Nephron progenitor cell (in vitro differentiated cells): ENCODE measurements around the gene POU2F2.

Experiments
- DNase-seq: peaks from one replicate; pipeline ENCODE4 v3.0.0; 2021
- H3K27ac Mint-ChIP-seq: 2 replicates; pipeline ENCODE4 v1.8.0; 2021; ENCODE audit warnings: mild to moderate bottlenecking, moderate library complexity, mixed read lengths
- H3K27me3 Mint-ChIP-seq: 2 replicates; pipeline ENCODE4 v1.8.0; 2021; ENCODE audit warnings: mild to moderate bottlenecking, low read depth, mixed read lengths; ENCODE audit not compliant: poor library complexity
- H3K36me3 Mint-ChIP-seq: 2 replicates; pipeline ENCODE4 v1.8.0; 2021; ENCODE audit warnings: low read depth, mixed read lengths
- H3K4me1 Mint-ChIP-seq: 2 replicates; pipeline ENCODE4 v1.8.0; 2021; ENCODE audit warnings: mixed read lengths
- H3K4me3 Mint-ChIP-seq: 2 replicates; pipeline ENCODE4 v1.8.0; 2021; ENCODE audit warnings: mild to moderate bottlenecking, moderate library complexity, mixed read lengths
- H3K9me3 Mint-ChIP-seq: 2 replicates; pipeline ENCODE4 v1.8.0; 2021; ENCODE audit warnings: mild to moderate bottlenecking, moderate library complexity, mixed read lengths
- TF ChIP-seq, protein P1 (sequence below): fragments of 200-600 bp; sonication (generic); IDR thresholded peaks from 2 replicates; pipeline ENCODE4 v1.5.0; 2021; ENCODE audit warnings: antibody characterized with exemption

Gene POU2F2

GRCh38 chr19:42159942-42160341 is 27.7 kb upstream of the POU2F2 start:
- H3K9me3 Mint-ChIP-seq = no peaks in the 10 kb centered on the region
- H3K4me1 Mint-ChIP-seq = peaks cover 39% of the 10 kb centered on the region
- TF ChIP-seq, protein P1, sequence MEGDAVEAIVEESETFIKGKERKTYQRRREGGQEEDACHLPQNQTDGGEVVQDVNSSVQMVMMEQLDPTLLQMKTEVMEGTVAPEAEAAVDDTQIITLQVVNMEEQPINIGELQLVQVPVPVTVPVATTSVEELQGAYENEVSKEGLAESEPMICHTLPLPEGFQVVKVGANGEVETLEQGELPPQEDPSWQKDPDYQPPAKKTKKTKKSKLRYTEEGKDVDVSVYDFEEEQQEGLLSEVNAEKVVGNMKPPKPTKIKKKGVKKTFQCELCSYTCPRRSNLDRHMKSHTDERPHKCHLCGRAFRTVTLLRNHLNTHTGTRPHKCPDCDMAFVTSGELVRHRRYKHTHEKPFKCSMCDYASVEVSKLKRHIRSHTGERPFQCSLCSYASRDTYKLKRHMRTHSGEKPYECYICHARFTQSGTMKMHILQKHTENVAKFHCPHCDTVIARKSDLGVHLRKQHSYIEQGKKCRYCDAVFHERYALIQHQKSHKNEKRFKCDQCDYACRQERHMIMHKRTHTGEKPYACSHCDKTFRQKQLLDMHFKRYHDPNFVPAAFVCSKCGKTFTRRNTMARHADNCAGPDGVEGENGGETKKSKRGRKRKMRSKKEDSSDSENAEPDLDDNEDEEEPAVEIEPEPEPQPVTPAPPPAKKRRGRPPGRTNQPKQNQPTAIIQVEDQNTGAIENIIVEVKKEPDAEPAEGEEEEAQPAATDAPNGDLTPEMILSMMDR = no peak
- no peak for DNase-seq
- H3K27ac Mint-ChIP-seq = no peak overlapping the region
- H3K36me3 Mint-ChIP-seq = no peaks in the 10 kb centered on the region
- peaks cover 44% of the 10 kb centered on the region for H3K27me3 Mint-ChIP-seq
- no peak overlapping the region for H3K4me3 Mint-ChIP-seq

DNA sequence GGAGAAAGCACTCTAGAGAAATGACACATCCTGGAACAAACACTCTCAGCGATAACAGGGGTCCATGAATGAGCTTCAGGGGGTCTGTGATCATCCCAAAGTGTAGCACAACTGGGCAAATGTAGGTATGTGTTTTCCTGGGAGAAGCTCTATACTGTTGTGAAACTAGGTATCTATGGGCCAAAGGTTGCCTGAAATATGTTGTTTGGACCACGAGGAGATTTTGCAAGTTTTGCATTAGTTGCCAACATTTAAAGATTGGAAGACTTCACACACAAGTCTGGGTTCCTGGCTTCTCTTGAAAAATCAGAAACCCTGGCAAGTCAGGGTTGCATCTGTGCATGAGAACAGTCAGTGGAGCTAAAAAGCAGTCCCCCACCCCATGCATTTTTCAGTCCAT is 26.7 kb upstream of the POU2F2 start:
- Mint-ChIP-seq H3K4me1 (peaks cover 48% of the 10 kb centered on the region), H3K9me3 (no peaks in the 10 kb centered on the region), H3K27me3 (peaks cover 47% of the 10 kb centered on the region), H3K36me3 (no peaks in the 10 kb centered on the region), H3K27ac (no peak overlapping the region), H3K4me3 (no peak overlapping the region)
- TF ChIP-seq, protein P1 = no peak
- no peak for DNase-seq

DNA sequence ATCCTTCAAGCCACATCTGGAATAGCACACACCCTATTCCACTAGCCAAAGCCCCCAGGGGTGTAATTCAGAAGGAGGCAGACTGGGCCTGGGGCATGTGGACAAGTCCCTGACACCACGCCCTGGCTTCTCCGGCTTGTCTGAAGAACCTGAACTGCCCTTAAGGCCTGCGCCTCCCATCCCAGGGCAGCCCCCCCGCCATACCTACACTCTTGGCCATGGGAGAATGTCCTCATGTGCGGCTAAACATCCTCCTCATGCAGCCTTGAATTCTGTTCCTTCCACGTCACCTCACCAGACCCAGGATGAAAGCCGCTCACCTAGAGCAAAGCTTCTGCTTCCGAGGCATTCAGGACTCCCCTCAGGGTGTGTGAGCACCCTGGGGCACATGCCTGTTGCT is 24.3 kb upstream of the POU2F2 start:
- Mint-ChIP-seq H3K27me3 (peaks cover 42% of the 10 kb centered on the region), H3K27ac (no peak overlapping the region)

GRCh38 chr19:42155796-42156195 is 23.6 kb upstream of the POU2F2 start:
- H3K27ac Mint-ChIP-seq = no peak overlapping the region
- TF ChIP-seq, protein P1 = no peak
- no peaks in the 10 kb centered on the region for H3K36me3 Mint-ChIP-seq
- DNase-seq = no peak
- H3K4me1 Mint-ChIP-seq = peaks cover 66% of the 10 kb centered on the region
- H3K4me3 Mint-ChIP-seq = peak overlapping the region; percentile 26
- H3K9me3 Mint-ChIP-seq = no peaks in the 10 kb centered on the region
- H3K27me3 Mint-ChIP-seq = peaks cover 42% of the 10 kb centered on the region

More for the DNA sequence above, 24.3 kb upstream of the POU2F2 start:
- H3K4me3 Mint-ChIP-seq = no peak overlapping the region
- TF ChIP-seq, protein P1 = no peak
- no peaks in the 10 kb centered on the region for H3K36me3 Mint-ChIP-seq
- DNase-seq = no peak
- H3K4me1 Mint-ChIP-seq = peaks cover 71% of the 10 kb centered on the region
- no peaks in the 10 kb centered on the region for H3K9me3 Mint-ChIP-seq

DNA sequence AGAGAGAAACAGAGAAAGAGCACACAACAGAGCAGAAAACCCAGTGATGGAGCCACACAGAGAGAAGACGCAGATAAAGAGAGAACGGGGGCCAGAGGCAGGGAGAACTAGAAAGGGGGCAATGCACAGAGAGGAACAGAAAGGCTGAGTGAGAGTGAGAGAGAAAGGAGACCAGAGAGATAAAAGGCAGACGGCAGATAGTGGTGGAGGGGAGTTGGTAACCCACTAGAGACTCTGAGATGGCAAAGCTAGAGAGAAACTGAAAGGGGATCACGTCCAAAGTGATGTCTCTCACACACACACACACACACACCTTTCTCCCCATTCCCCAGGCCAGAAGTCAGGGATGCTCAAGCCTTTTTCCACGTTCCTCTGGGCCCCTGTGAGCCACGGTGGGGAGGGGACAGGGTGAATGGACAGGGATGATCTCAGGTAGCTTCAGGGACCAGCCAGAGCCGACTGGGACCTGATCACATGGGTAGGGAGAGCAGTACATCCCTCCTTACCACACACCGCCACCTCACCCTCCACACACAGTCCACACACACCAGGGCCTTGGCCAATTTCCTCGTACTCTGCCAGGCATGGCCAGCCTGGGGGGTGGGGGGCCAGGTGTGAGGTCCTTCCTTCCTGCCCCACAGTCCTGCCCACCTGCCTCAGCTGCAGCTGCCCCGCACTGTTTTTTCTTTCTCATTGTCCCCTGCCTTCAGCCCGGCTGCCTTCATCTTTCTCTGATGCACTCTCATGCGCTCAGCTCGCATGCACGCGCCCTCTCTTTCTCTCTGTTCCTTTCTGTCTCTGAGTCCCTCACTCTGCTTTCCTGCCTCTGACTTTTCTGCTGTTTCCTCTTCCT is 22.5 kb upstream of the POU2F2 start:
- no peaks in the 10 kb centered on the region for H3K36me3 Mint-ChIP-seq
- peaks cover 36% of the 10 kb centered on the region for H3K27me3 Mint-ChIP-seq
- peak overlapping the region; percentile 67 for H3K4me3 Mint-ChIP-seq
- no peak for DNase-seq
- TF ChIP-seq, protein P1 = no peak
- H3K27ac Mint-ChIP-seq = peak overlapping the region; percentile 58
- peaks cover 68% of the 10 kb centered on the region for H3K4me1 Mint-ChIP-seq
- no peaks in the 10 kb centered on the region for H3K9me3 Mint-ChIP-seq
